Neural crest cell (in vitro differentiated cells): ENCODE data around the gene RABEP2. TPM values are rescaled to one million over a fixed set of nuclear protein-coding genes. Genes with fewer than 3 reads are reported as not detected.
A peak's percentile ranks its signal among the peaks of the same experiment; 100 is the strongest.

Source experiments
- DNase-seq: peaks from one replicate; pipeline ENCODE4 v3.0.0; 2021; ENCODE audit warnings: low read depth, mixed read lengths, low spot score
- H3K27ac Mint-ChIP-seq: one replicate; pipeline ENCODE4 v1.8.0; 2021; ENCODE audit warnings: mild to moderate bottlenecking, mixed read lengths; ENCODE audit not compliant: unreplicated experiment
- H3K27me3 Mint-ChIP-seq: 2 replicates; pipeline ENCODE4 v1.8.0; 2021; ENCODE audit warnings: low read depth, mild to moderate bottlenecking, mixed read lengths
- H3K36me3 Mint-ChIP-seq: 2 replicates; pipeline ENCODE4 v1.8.0; 2021; ENCODE audit warnings: low read depth, mild to moderate bottlenecking, mixed read lengths
- H3K4me1 Mint-ChIP-seq: 2 replicates; pipeline ENCODE4 v1.8.0; 2021; ENCODE audit warnings: mixed read lengths
- H3K4me3 Mint-ChIP-seq: one replicate; pipeline ENCODE4 v1.8.0; 2021; ENCODE audit warnings: mild to moderate bottlenecking, mixed read lengths
- H3K9me3 Mint-ChIP-seq: 2 replicates; pipeline ENCODE4 v1.8.0; 2021; ENCODE audit warnings: mixed read lengths
- CTCF ChIP-seq: fragments of 200-600 bp; sonication (generic); conservative IDR thresholded peaks from 2 replicates; pipeline ENCODE4 v1.5.0; 2021; ENCODE audit warnings: antibody characterized with exemption, mild to moderate bottlenecking
- total RNA-seq: library from RNA; stranded (reverse); gene quantifications from 2 replicates; pipeline ENCODE4 v1.2.1, GENCODE V29; 2021

Gene RABEP2
- total RNA-seq, 1 donor from 2014 or later = 20.2 TPM

GRCh38 chr16:28964072-28964471 is 39.0 kb upstream of the RABEP2 start:
- Mint-ChIP-seq H3K4me3 (no peak overlapping the region), H3K36me3 (peaks cover 9% of the 10 kb centered on the region), H3K9me3 (no peaks in the 10 kb centered on the region), H3K27me3 (no peaks in the 10 kb centered on the region), H3K27ac (no peak overlapping the region), H3K4me1 (no peaks in the 10 kb centered on the region)
- no peak for DNase-seq
- no peak for TF ChIP-seq CTCF

GRCh38 chr16:28958836-28959235 is 33.8 kb upstream of the RABEP2 start:
- peaks cover 14% of the 10 kb centered on the region for H3K36me3 Mint-ChIP-seq

GRCh38 chr16:28958216-28958615 is 33.2 kb upstream of the RABEP2 start:
- H3K36me3 Mint-ChIP-seq = peaks cover 14% of the 10 kb centered on the region
- H3K4me1 Mint-ChIP-seq = no peaks in the 10 kb centered on the region

More at GRCh38 chr16:28958836-28959235, 33.8 kb upstream of the RABEP2 start:
- Mint-ChIP-seq H3K4me1 (no peaks in the 10 kb centered on the region), H3K27me3 (no peaks in the 10 kb centered on the region), H3K9me3 (no peaks in the 10 kb centered on the region), H3K4me3 (no peak overlapping the region), H3K27ac (no peak overlapping the region)
- no peak for DNase-seq
- TF ChIP-seq CTCF = no peak

GRCh38 chr16:28951410-28951943 is 26.4 kb upstream of the RABEP2 start:
- TF ChIP-seq CTCF = no peak
- peaks cover 7% of the 10 kb centered on the region for H3K27me3 Mint-ChIP-seq
- H3K9me3 Mint-ChIP-seq = no peaks in the 10 kb centered on the region
- H3K27ac Mint-ChIP-seq = no peak overlapping the region
- H3K4me3 Mint-ChIP-seq = peak overlapping the region; percentile 98
- H3K36me3 Mint-ChIP-seq = peaks cover 6% of the 10 kb centered on the region
- no peak for DNase-seq
- H3K4me1 Mint-ChIP-seq = peaks cover 26% of the 10 kb centered on the region

More at GRCh38 chr16:28958216-28958615, 33.2 kb upstream of the RABEP2 start:
- no peak for TF ChIP-seq CTCF
- H3K9me3 Mint-ChIP-seq = no peaks in the 10 kb centered on the region
- H3K27ac Mint-ChIP-seq = no peak overlapping the region
- H3K27me3 Mint-ChIP-seq = no peaks in the 10 kb centered on the region
- no peak overlapping the region for H3K4me3 Mint-ChIP-seq
- no peak for DNase-seq

- H3K4me3 Mint-ChIP-seq = peak within 1 kb of the TSS; percentile 98
- no peak for TF ChIP-seq CTCF
- H3K27ac Mint-ChIP-seq = peak within 1 kb of the TSS; percentile 7
- peaks cover 27% of the 10 kb centered on the region for H3K4me1 Mint-ChIP-seq
- peaks cover 8% of the 10 kb centered on the region for H3K27me3 Mint-ChIP-seq
- peaks cover 3% of the 10 kb centered on the region for H3K36me3 Mint-ChIP-seq
- H3K9me3 Mint-ChIP-seq = no peaks in the 10 kb centered on the region
- peak; percentile 100 for DNase-seq
Observed at GRCh38 chr16:28950648-28951409, 25.8 kb upstream of the RABEP2 start, which contains the start of gene NFATC2IP. Gene NFATC2IP, plus strand, starts transcription at chr16:28950937. Its CDS starts 75 bp downstream, at chr16:28951012.
